ENCODE results near the gene NAT8L.

NAT8L gene

GRCh38 chr4:2076908-2077536 lies 17.9 kb downstream of the NAT8L start:
- DNase-seq: no peak

GRCh38 chr4:2077537-2078460 lies 18.7 kb downstream of the NAT8L start:
- no peak for DNase-seq

GRCh38 chr4:2078584-2078983 lies 19.5 kb downstream of the NAT8L start:
- no peak for DNase-seq

GRCh38 chr4:2079006-2079405 lies 19.9 kb downstream of the NAT8L start:
- no peak for DNase-seq

- DNase-seq: no peak
These were observed 20.8 kb downstream of the NAT8L start for GRCh38 chr4:2079926-2080325.

- DNase-seq: no peak
These were observed 21.5 kb downstream of the NAT8L start for GRCh38 chr4:2080429-2081300.

- no peak for DNase-seq
These were observed 22.4 kb downstream of the NAT8L start for GRCh38 chr4:2081540-2081939.

- no peak for DNase-seq
These were observed 23.0 kb downstream of the NAT8L start for GRCh38 chr4:2082118-2082517.

GRCh38 chr4:2082627-2083026 lies 23.5 kb downstream of the NAT8L start:
- no peak for DNase-seq

GRCh38 chr4:2083116-2083825 lies 24.1 kb downstream of the NAT8L start:
- no peak for DNase-seq

- no peak for DNase-seq
These were observed 24.7 kb downstream of the NAT8L start for GRCh38 chr4:2083826-2084160.

GRCh38 chr4:2084316-2084715 lies 25.2 kb downstream of the NAT8L start:
- no peak for DNase-seq

- DNase-seq: no peak
These were observed 26.4 kb downstream of the NAT8L start for GRCh38 chr4:2085496-2085901.

GRCh38 chr4:2087170-2087569 lies 28.0 kb downstream of the NAT8L start:
- DNase-seq: no peak

GRCh38 chr4:2089222-2089621 lies 30.1 kb downstream of the NAT8L start:
- no peak for DNase-seq

- no peak for DNase-seq
These were observed 31.5 kb downstream of the NAT8L start for GRCh38 chr4:2090642-2091041.

- DNase-seq: no peak
These were observed 33.0 kb downstream of the NAT8L start for GRCh38 chr4:2091990-2092668.

- DNase-seq: no peak
These were observed 33.5 kb downstream of the NAT8L start for GRCh38 chr4:2092669-2093053.

- DNase-seq: no peak
These were observed 34.1 kb downstream of the NAT8L start for GRCh38 chr4:2093265-2093664.

GRCh38 chr4:2094545-2094944 lies 35.4 kb downstream of the NAT8L start:
- no peak for DNase-seq

- no peak for DNase-seq
These were observed 36.3 kb downstream of the NAT8L start for GRCh38 chr4:2095236-2096072.
